ENCODE measurements around the gene DOCK3.
"Not testable (repeated sequence)": the region's sequence is repeated elsewhere in the genome, so short reads cannot be mapped to it uniquely, and the experiment has no call there.

The DOCK3 gene

DNA sequence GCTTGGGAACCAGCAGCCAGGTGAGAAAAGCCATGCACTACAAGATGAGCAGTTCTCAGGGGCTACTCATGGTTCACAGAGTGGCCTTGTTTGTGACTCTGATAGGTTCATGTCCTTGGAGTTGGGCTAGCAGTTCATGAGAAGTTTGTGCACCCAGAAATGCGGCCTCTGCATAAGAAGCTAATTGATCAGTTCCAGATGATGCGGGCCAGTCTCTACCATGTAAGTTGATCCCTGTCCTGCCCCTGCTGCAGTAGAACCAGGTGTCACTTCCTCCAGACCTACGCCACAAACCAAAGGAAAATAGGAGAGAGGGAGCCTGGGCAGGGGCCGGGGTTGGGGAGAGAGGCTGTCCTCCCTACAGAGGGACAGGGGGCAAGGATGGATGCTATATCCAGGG is 683.1 kb downstream of the DOCK3 start:
- no peak for DNase-seq (ENCODE audit: low read depth in 3 of 3)

- DNase-seq (ENCODE audit: low read depth in 3 of 3): no peak
Observed at GRCh38 chr3:51358981-51359380, 684.3 kb downstream of the DOCK3 start.

DNA sequence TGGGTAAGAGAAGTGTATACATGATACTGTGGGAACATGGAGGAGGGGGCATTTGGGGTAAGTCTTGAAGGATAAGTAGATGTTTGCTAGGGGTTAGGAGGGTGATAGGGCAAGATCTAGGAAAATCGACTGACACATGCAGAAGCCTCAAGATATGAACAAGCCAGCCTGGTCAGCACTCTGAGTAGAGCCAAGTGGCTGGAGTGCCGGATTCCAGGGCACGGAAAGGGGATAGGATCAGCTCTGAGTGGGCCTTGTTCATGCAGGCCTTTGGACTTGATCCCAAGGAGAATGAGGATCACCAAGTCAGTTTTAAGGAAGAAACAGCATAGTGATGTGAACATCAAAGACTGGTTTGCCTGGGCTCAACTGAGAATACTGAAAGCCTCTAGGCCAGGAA is 686.1 kb downstream of the DOCK3 start:
- no peak for DNase-seq (ENCODE audit: low read depth in 3 of 3)

GRCh38 chr3:51361746-51362145 is 687.0 kb downstream of the DOCK3 start:
- no peak for DNase-seq (ENCODE audit: low read depth in 3 of 3)

GRCh38 chr3:51362476-51362875 is 687.7 kb downstream of the DOCK3 start:
- DNase-seq (ENCODE audit: low read depth in 3 of 3): no peak

DNA sequence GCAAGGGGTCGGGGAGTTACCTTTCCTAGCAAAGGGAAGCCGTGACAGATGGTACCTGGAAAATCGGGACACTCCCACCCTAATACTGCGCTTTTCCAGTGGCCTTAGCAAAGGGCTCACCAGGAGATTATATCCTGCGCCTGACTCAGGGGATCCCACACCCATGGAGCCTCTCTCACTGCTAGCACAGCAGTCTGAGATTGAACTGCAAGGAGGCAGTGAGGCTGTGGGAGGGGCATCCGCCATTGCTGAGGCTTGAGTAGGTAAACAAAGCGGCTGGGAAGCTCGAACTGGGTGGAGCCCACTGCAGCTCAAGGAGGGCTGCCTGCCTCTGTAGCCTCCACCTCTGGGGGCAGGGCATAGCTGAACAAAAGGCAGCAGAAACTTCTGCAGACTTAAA is 693.5 kb downstream of the DOCK3 start:
- DNase-seq (ENCODE audit: low read depth in 3 of 3): not testable (repeated sequence)

DNA sequence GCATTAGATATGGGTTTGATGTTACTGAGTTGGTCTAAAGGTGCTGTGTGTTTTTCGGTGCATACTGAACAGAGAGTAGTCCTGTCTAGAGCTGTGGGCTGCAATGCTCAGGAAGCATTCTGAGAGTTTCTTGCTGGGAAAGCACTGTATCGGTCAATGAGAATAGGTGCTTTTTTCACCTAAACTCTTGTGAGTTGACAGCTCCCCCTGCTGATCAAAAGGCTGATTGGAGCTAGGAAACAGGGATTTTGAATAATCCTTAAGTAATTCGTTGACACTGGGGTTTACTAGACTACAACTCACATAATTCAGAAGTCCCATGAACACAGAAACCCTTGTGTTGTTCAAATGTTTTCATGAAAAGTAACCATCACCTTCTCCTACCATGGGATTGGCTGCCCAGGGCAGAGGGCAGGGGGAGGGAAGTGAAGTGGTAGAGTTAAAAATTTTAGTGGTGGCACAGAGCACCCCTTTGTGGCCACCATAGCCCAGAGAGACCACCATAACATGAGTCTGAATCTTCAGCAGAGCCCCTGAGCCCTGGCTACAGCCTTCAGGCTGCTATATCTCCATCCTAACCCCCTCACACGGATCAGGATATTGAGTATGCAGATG is 697.3 kb downstream of the DOCK3 start:
- peak in 1 of 3 experiments; percentile 33 for DNase-seq (ENCODE audit: low read depth in 3 of 3)

DNA sequence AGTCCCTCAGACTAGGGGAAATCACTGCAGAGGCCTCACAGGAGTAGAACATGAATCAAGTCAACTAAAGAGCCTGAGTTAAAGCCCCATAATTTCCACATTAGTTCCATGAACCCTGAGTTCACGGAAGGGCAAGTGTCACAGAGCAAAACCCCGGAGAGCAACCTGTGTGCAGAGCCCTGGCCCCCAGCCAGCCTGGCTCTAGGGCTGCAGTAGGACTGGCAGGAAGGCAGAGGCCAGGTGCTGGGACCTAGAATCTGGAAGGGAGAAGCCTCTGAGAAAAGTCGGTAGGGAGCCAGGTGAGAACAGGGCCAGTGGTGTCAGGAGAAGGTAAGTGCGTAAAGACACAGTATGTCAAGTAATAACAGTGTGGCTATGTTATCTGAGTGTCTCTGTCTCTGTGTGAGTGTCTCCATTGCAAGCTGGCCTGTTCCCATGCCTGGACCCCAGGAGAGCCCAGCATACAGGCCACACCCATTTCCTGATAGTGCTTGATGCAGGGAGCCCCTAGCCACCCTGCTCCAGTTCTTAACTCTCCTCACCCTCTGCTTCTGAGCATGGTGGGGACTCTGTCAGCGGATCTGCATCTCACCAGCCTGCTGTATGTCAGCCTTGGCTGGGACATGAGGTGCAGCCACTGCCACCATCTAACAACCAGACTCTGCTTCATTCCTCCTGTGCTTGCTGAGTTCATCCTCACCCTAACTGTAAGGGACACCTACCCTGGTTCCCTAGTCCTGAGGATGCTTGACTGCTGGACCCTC is 699.1 kb downstream of the DOCK3 start:
- no peak for DNase-seq (ENCODE audit: low read depth in 3 of 3)

DNA sequence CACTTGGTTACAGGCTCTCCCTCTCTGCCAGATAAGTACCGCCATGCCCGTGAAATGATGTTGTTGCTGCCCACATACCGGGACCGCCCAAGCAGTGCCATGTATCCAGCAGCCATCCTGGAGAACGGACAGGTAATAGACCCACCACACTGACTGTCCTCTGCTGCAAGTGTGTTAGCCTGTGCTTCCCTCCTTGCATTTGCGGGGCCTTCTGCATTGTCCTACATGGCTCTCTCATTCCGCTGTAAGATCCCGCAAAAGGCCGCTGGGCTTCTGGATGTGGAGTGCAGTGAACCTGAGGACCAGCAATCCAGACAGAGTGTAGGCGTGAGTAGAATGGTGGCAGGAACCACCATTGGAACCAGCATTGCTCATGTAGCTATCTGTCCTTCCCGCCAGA is 699.7 kb downstream of the DOCK3 start:
- no peak for DNase-seq (ENCODE audit: low read depth in 3 of 3)

GRCh38 chr3:51375136-51375535 is 700.4 kb downstream of the DOCK3 start:
- DNase-seq (ENCODE audit: low read depth in 3 of 3): no peak

DNA sequence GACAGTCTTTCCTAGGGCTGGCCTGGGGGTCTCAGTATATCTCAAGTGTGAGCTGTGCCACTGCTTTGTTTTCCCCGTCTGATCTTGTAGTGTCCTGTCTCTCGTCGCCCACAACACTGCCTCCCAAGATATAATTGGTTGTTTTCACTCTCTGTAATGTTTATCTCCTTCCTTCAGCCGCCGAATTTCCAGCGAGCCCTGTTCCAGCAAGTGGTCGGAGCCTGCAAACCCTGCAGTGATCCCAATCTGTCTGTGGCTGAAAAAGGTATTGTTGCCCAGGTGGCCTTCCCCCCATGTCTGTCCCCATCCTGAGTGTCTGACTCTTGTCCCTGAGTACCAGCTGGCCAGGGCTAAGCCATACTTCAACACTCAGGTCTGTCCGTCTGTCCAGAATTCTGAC is 700.8 kb downstream of the DOCK3 start:
- DNase-seq (ENCODE audit: low read depth in 3 of 3): no peak

- no peak for DNase-seq (ENCODE audit: low read depth in 3 of 3)
Observed at GRCh38 chr3:51378065-51378464, 703.3 kb downstream of the DOCK3 start.

DNA sequence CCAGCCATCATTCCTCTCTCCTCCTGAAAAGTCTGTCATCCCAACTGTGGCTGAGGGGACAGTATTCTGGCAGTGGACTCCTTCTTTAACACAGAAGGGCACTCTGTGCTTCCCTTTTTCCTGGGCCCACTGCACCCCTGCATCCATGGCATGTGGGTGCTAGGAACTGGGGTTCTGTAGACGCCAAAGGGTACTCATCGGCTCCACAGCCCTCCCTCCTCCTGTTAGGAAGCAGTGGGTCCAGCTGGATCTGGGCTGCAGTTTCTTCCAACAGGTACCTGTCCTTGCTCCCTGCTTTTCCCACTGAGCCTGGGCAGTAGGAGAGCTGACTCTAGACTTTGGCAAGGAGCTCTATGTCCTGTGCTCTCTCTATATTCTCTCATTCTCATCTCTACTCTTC is 704.0 kb downstream of the DOCK3 start:
- no peak for DNase-seq (ENCODE audit: low read depth in 3 of 3)

- no peak for DNase-seq (ENCODE audit: low read depth in 3 of 3)
Observed at GRCh38 chr3:51379301-51379700, 704.6 kb downstream of the DOCK3 start.

- DNase-seq (ENCODE audit: low read depth in 3 of 3): no peak
Observed at GRCh38 chr3:51379746-51380455, 705.2 kb downstream of the DOCK3 start.

DNA sequence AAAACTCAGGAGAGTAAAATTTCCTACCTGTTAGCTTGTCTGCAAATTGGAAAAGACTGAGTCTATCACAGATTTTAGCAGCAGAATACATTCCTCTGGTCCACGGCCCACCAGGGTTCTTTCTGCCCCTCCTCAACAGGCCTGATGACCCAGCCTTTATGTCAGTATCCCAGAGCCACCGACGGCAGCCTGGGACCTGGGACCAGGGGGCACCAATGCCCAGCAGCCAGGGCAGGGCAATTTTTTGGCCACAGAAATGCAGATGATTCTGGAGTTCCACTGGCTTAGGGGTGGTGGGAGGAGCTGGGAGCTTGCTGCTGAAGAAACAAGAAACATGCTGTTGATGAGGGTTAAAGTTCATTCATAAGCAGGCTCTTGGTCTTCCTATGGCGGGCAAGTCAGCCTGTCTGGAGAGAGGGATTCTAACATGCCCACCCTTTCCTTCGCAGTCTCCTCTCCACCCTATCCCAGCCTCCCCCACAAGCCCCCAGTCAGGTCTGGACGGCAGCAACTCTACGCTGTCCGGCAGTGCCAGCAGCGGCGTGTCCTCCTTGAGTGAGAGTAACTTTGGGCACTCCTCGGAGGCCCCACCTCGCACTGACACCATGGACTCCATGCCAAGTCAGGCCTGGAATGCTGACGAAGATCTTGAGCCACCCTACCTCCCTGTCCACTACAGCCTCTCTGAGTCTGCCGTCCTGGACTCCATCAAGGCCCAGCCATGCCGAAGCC is 706.0 kb downstream of the DOCK3 start:
- no peak for DNase-seq (ENCODE audit: low read depth in 3 of 3)

GRCh38 chr3:51381333-51381705 is 706.6 kb downstream of the DOCK3 start:
- DNase-seq (ENCODE audit: low read depth in 3 of 3): no peak

DNA sequence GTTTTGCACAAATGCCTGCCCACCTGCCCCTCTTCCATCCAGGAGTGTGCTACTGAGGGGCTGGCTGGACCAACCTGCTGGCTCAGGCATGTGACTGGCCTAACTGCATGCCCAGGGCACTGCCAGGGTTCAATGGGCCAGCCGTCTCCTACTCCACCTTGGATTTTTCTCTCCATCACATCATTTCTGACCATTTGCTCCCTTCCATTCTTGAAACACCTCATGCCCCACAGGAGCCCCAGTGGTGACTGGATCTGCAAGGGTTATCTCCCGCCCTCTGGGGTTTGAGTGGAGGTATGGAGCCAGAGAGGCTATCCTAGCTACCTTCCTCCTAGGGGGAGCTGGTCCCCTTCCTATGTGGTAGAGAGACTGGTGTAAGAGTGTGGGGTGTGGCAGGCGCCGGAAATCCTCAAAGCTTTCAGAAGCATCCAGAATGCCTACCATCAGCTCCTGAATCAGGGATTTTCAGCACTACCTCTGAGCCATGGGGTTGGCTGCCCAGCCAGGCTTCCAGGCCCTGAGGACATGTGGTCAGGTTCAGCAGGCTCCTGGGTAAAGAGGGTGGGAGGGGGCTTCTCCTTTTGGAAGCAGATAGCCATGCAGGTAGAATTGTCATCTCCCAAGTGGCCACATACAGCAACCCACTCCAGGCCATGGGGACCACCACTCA is 707.5 kb downstream of the DOCK3 start:
- no peak for DNase-seq (ENCODE audit: low read depth in 3 of 3)

DNA sequence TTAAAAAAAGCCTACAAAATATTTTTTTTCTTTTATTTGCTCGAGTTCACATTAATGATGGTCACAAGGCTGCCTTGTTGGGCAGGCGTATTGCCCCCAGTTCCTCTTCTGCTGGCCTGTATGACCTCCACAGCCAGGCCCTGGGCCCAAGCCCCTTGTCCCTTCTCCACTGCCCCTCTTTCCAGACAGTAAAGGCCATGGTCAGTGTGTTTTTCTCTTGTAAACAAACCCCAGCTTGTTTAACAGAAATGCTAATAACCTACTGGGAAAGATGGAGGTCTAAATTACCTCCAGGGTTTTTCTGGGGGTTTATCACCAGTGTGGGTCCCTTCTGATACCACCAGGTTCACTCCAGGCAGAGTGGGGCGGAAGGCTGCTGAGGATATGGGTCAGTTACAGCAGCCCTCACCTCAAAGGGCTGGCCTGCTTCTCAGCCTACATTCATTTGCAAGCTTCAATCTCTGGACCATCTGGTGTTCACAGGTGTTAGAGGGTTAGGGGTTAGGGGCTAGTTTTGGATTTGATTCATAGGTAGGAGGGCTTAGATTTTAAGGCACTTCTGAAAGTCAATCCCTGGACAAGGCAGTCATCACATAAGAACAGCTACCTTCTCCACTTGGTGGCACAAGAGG is 708.3 kb downstream of the DOCK3 start:
- no peak for DNase-seq (ENCODE audit: low read depth in 3 of 3)

- DNase-seq (ENCODE audit: low read depth in 3 of 3): peak in 1 of 3 experiments; percentile 36
Observed at GRCh38 chr3:51384055-51384725, 709.5 kb downstream of the DOCK3 start.
